GM23248 (cell line): ENCODE measurements around the gene KCTD7. TPM values are rescaled to one million over a fixed set of nuclear protein-coding genes. Genes with fewer than 3 reads are reported as not detected.

Source experiments
- DNase-seq: peaks from one replicate; pipeline ENCODE4 v3.0.0-alpha.2; 2015
- H2AFZ ChIP-seq: fragments of 200-600 bp; sonication (generic); 2 replicates; pipeline ENCODE4 v1.6.1; 2016; ENCODE audit warnings: antibody characterized with exemption
- H3F3A ChIP-seq: fragments of 200-600 bp; sonication (generic); 2 replicates; pipeline ENCODE4 v1.6.1; 2016; ENCODE audit warnings: mild to moderate bottlenecking, antibody characterized with exemption, mixed run types; ENCODE audit not compliant: insufficient read depth
- H3K27ac ChIP-seq: fragments of 200-600 bp; sonication (generic); 2 replicates; pipeline ENCODE4 v1.5.1; 2016; ENCODE audit warnings: mild to moderate bottlenecking
- H3K27me3 ChIP-seq: fragments of 200-600 bp; sonication (generic); replicated peaks from 2 replicates; pipeline ENCODE4 v1.6.1; 2016; ENCODE audit warnings: mild to moderate bottlenecking; ENCODE audit not compliant: insufficient read depth
- H3K36me3 ChIP-seq: fragments of 200-600 bp; sonication (generic); 2 replicates; pipeline ENCODE4 v1.6.1; 2016; ENCODE audit warnings: low read depth, mild to moderate bottlenecking
- H3K4me1 ChIP-seq: fragments of 200-600 bp; sonication (generic); 2 replicates; pipeline ENCODE4 v1.6.1; 2016; ENCODE audit warnings: mild to moderate bottlenecking; ENCODE audit not compliant: insufficient read depth
- H3K4me2 ChIP-seq: fragments of 200-600 bp; sonication (generic); one replicate; pipeline ENCODE4 v1.6.1; 2016; ENCODE audit warnings: mild to moderate bottlenecking; ENCODE audit not compliant: unreplicated experiment
- H3K4me3 ChIP-seq: fragments of 200-600 bp; sonication (generic); 2 replicates; pipeline ENCODE4 v1.5.1; 2016; ENCODE audit warnings: mild to moderate bottlenecking
- H3K79me2 ChIP-seq: fragments of 200-600 bp; sonication (generic); 2 replicates; pipeline ENCODE4 v1.6.1; 2016; ENCODE audit warnings: mild to moderate bottlenecking; ENCODE audit not compliant: insufficient read depth
- H3K9ac ChIP-seq: fragments of 200-600 bp; sonication (generic); 2 replicates; pipeline ENCODE4 v1.6.1; 2016; ENCODE audit warnings: mild to moderate bottlenecking
- H3K9me2 ChIP-seq: fragments of 200-600 bp; sonication (generic); 2 replicates; pipeline ENCODE4 v1.6.1; 2016; ENCODE audit warnings: mixed run types, mild to moderate bottlenecking, moderate library complexity; ENCODE audit not compliant: insufficient read depth
- H3K9me3 ChIP-seq: fragments of 200-600 bp; sonication (generic); one replicate; pipeline ENCODE4 v1.6.1; 2017; ENCODE audit warnings: low read depth
- H4K20me1 ChIP-seq: fragments of 200-600 bp; sonication (generic); 2 replicates; pipeline ENCODE4 v1.6.0; 2016; ENCODE audit not compliant: insufficient read depth
- EZH2 ChIP-seq: fragments of 200-600 bp; sonication (generic); IDR thresholded peaks from 2 replicates; pipeline ENCODE4 v1.6.1; 2018; ENCODE audit warnings: antibody characterized with exemption, mild to moderate bottlenecking; ENCODE audit not compliant: insufficient read depth, poor library complexity, severe bottlenecking
- EZH2phosphoT487 ChIP-seq: fragments of 200-600 bp; sonication (generic); IDR thresholded peaks from 2 replicates; pipeline ENCODE4 v1.6.1; 2018; ENCODE audit warnings: antibody characterized with exemption, moderate library complexity, mild to moderate bottlenecking, low read depth; ENCODE audit not compliant: insufficient read depth
- WGBS, 2 experiments: methylation state at CpG; one replicate each; pipeline ENCODE4 v1.1.6; 2015 to 2017; ENCODE audit warnings: low lambda C conversion rate in 2 of 2, low coverage in 1 of 2; ENCODE audit errors: missing lambda C conversion rate in 2 of 2; 5-methylcytosine and 5-hydroxymethylcytosine counted together
- in situ Hi-C: fragments of 300-500 bp; cut with MboI; formaldehyde crosslinking; loops from 2 replicates; pipeline ENCODE4 v1.15.0; 2020
- polyA plus RNA-seq: library from polyadenylated mRNA; unstranded; fragments of >200 nt; fragmentation: Nextera tagmentation; extraction: Ambion mirVana; gene quantifications from 2 replicates; pipeline ENCODE4 v1.2.1, GENCODE V29; 2016
- total RNA-seq: library from RNA; depleted of rRNA; stranded (reverse); fragments of >200 nt; shearing (Covaris generic); gene quantifications from 2 replicates; pipeline ENCODE4 v1.2.3, GENCODE V29; 2014

KCTD7 gene
- total and polyA plus RNA-seq, 2 experiments from 2014 or later, result 5.0 to 11.6 TPM

DNA sequence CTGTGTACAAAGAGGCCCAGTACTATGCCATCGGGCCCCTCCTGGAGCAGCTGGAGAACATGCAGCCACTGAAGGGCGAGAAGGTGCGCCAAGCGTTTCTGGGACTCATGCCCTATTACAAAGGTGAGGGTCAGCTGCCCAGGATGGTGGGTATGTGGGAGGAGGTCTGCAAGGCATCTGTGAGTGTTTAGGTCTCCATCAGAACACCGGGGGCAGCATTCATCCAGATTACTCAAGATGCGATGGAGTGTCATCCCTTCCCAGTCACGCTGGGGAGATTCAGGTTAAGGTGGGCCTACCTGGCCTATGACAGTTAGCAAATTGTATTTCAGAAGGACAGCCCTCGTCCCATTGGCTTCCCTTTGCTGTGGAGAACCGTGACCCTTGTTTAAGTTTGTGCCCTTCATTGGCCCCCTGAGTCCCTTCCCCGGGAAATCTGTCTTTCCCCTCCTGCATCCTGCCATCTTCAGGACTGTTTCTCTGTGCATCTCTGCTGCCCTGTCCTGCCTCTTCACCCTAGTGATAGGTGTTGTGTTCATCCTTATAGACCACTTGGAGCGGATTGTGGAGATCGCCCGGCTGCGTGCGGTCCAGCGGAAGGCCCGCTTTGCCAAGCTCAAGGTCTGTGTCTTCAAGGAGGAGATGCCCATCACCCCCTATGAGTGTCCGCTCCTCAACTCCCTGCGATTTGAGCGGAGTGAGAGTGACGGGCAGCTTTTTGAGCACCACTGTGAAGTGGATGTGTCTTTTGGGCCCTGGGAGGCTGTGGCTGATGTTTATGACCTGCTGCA is 9.8 kb downstream of the KCTD7 start:
- Histone ChIP-seq H3K27ac (no peak overlapping the region), H3K9me2 (no peaks in the 10 kb centered on the region), H4K20me1 (no peaks in the 10 kb centered on the region), H3K4me2 (no peak overlapping the region), H3K79me2 (peaks cover 17% of the 10 kb centered on the region; the same call in 1 of the 2 replicates), H3K9ac (no peak overlapping the region), H3K4me3 (no peak overlapping the region), H3K9me3 (no peaks in the 10 kb centered on the region), H3F3A (peaks cover 6% of the 10 kb centered on the region; the same call in 1 of the 2 replicates), H2AFZ (no peak overlapping the region), H3K4me1 (peaks cover 6% of the 10 kb centered on the region), H3K27me3 (no peaks in the 10 kb centered on the region), H3K36me3 (peaks cover 36% of the 10 kb centered on the region)
- in situ Hi-C loops, result no loop called here
- no peak for TF ChIP-seq EZH2
- TF ChIP-seq EZH2phosphoT487, result no peak
- no peak for DNase-seq
- 89 to 90% methylated on average over 21 of the region's 21 CpGs for WGBS, 2 experiments

DNA sequence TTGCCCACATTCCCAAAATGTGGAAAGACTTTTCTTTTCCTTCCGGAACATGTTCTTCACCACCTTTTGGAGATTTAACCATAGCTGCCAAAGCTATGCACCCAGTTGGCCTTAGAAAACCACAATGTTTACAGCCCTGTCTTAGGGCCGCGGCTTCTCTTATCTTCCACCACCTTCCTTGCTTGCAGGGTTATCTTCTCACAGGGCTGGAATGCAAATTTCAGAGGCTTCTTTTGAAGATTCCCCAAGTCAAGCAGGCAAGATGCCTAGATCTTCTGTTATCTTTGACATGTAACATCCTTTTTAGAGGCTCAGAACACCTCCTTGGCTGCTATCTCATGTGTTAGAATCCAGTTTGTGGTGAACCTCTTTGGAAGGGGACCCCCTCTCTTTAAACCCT is 11.1 kb downstream of the KCTD7 start:
- H3K4me2 ChIP-seq, result no peak overlapping the region
- H3K4me3 ChIP-seq, result no peak overlapping the region
- no peak overlapping the region for H3K9ac ChIP-seq
- no peaks in the 10 kb centered on the region for H4K20me1 ChIP-seq
- no peaks in the 10 kb centered on the region for H3K9me3 ChIP-seq
- WGBS, 2 experiments, result 95 to 99% methylated on average over 3 of the region's 3 CpGs
- in situ Hi-C loops, result no loop called here
- no peaks in the 10 kb centered on the region for H3K27me3 ChIP-seq
- H3K36me3 ChIP-seq, result peaks cover 45% of the 10 kb centered on the region
- DNase-seq, result no peak
- TF ChIP-seq EZH2phosphoT487 (no peak), EZH2 (no peak)
- H3K27ac ChIP-seq, result no peak overlapping the region
- H3K4me1 ChIP-seq, result peaks cover 6% of the 10 kb centered on the region
- H3F3A ChIP-seq, result no peaks in the 10 kb centered on the region
- H3K9me2 ChIP-seq, result no peaks in the 10 kb centered on the region
- no peak overlapping the region for H2AFZ ChIP-seq
- peaks cover 17% of the 10 kb centered on the region; the same call in 1 of the 2 replicates for H3K79me2 ChIP-seq

DNA sequence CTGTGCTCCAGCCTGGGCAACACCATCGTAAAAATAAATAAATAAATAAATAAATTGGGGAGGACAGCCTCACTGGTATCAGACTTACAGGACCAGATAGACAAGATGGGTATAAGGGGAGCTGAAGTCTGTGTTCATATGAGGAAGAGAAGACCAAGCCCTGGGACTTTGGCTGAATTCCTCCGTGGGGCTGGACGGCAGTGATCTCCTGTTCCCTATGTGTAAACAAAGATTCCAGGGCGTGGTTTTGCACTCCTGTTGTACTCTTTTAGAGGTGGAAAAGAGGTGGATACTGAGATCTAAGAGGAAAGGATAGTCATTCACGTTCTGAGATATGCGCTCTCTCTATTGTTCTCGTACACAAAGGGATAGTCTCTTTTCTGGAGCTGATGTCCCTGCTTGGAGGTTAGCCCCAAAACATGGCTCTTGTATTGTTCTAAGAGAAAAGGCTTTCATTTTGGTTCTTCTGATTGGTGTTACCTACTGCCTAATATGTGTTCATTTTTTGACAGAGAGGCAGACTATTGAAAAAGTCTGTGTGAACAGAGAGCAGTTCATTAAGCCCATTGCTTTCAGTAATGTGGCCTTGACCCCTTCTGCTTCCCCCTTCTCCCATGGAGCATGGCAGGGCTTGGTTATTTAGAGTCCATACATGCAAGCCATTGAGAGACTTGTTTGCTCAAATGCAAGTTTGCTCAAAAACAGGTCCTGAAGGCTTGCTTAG is 12.3 kb downstream of the KCTD7 start:
- Histone ChIP-seq H3K4me3 (no peak overlapping the region), H3F3A (no peaks in the 10 kb centered on the region), H3K27ac (no peak overlapping the region), H3K9me2 (no peaks in the 10 kb centered on the region), H3K9me3 (no peaks in the 10 kb centered on the region), H3K9ac (no peak overlapping the region), H3K4me1 (peaks cover 2% of the 10 kb centered on the region), H4K20me1 (no peaks in the 10 kb centered on the region), H3K79me2 (peaks cover 17% of the 10 kb centered on the region; the same call in 1 of the 2 replicates), H2AFZ (no peak overlapping the region), H3K27me3 (no peaks in the 10 kb centered on the region), H3K36me3 (peaks cover 45% of the 10 kb centered on the region), H3K4me2 (no peak overlapping the region)
- TF ChIP-seq EZH2phosphoT487, result no peak
- TF ChIP-seq EZH2, result no peak
- DNase-seq, result no peak
- WGBS, 2 experiments, result 99 to 100% methylated on average over 7 of the region's 7 CpGs
- in situ Hi-C loops, result no loop called here

DNA sequence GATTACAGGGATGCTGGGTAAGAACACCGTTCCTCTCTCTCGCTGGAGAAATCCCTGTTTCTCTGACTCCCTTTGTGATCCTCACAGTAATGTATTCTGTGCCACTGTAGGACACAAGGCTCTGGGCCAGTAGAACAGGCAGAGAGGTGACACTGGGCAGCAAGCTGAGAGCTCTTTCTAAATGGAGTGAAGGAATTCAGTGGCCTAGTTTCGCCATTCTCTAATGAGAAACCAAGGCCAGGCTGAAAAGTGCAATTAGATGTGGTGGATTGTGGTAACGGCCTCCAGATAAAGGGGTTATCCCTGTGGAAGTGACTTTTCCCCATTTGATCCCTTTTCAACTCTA is 12.8 kb downstream of the KCTD7 start:
- in situ Hi-C loops, result no loop called here
- H3K4me3 ChIP-seq, result no peak overlapping the region
- no peak for DNase-seq
- TF ChIP-seq EZH2phosphoT487 (no peak), EZH2 (no peak)
- no peak overlapping the region for H2AFZ ChIP-seq
- H3K4me1 ChIP-seq, result no peaks in the 10 kb centered on the region
- peaks cover 45% of the 10 kb centered on the region for H3K36me3 ChIP-seq
- H3K9me3 ChIP-seq, result no peaks in the 10 kb centered on the region
- peaks cover 17% of the 10 kb centered on the region; the same call in 1 of the 2 replicates for H3K79me2 ChIP-seq
- H3K27me3 ChIP-seq, result no peaks in the 10 kb centered on the region
- H3F3A ChIP-seq, result no peaks in the 10 kb centered on the region
- H3K27ac ChIP-seq, result no peak overlapping the region
- H3K9ac ChIP-seq, result no peak overlapping the region
- no peak overlapping the region for H3K4me2 ChIP-seq
- no peaks in the 10 kb centered on the region for H3K9me2 ChIP-seq
- no peaks in the 10 kb centered on the region for H4K20me1 ChIP-seq
- 80 to 82% methylated on average over 4 of the region's 4 CpGs for WGBS, 2 experiments
